Activated CD8-positive, alpha-beta memory T cell treated with anti-CD3 and anti-CD28 coated beads, Interleukin-2, amount 50 U/mL, for 1 hour (primary cell): ENCODE measurements around the gene GCH1.

Experiments
- DNase-seq: peaks from one replicate; pipeline ENCODE4 v3.0.0-alpha.2; 2020; ENCODE audit errors: extremely low read depth

Gene GCH1

GRCh38 chr14:54797556-54797955, 105.1 kb downstream of the GCH1 start:
- no peak for DNase-seq

- no peak for DNase-seq
These were observed 105.7 kb downstream of the GCH1 start for GRCh38 chr14:54796961-54797360.

- no peak for DNase-seq
These were observed 107.8 kb downstream of the GCH1 start for GRCh38 chr14:54794796-54795195.

DNA sequence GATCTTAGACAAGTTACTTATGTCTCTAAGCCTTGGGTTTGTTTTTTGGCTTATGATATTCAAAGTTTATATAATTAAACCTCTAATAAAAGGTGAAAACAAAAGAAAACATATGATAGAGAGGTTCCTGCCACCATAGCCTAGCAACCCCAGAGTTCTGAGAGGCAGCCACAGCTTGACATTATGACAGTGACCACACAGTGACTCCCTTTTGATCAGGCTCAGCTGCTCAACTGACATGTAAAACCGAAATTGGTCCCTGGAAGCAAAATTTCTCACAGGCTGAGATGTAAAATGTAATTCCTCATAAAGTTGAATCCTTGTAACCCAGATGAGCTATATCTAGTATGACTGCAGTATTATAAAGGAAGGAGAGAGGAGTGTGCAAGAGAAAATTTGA, 108.5 kb downstream of the GCH1 start:
- no peak for DNase-seq

DNA sequence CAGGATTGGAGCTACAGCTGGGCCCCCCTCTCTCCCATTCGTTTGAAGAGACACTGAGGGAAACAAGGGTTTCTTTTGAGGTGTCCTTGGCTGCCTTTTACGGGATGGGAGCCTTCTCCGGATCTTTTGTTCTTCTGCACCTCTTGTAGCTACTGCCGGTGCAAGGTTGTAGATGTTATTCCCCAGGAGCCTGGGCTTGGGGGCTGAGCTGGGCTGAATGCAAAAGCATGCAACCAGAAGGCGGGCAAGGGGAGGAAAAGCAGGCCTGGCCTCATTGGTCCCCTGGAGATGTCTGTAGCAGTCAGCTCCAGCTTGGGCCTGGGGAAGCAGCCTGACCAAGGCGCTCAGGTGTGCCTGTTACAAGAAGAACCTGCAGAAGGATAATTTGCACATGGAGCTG, 110.3 kb downstream of the GCH1 start:
- DNase-seq = no peak
